HG02678 (cell line): ENCODE results near the gene DLGAP1.
"Not testable (repeated sequence)": the region's sequence is repeated elsewhere in the genome, so short reads cannot be mapped to it uniquely, and the experiment has no call there.

Experiments
- ATAC-seq: cut with Tn5 transposase; IDR thresholded peaks from one replicate; pipeline ENCODE4 v1.9.1; 2021; ENCODE audit warnings: mild to moderate bottlenecking, moderate library complexity; ENCODE audit not compliant: unreplicated experiment

Gene DLGAP1

DNA sequence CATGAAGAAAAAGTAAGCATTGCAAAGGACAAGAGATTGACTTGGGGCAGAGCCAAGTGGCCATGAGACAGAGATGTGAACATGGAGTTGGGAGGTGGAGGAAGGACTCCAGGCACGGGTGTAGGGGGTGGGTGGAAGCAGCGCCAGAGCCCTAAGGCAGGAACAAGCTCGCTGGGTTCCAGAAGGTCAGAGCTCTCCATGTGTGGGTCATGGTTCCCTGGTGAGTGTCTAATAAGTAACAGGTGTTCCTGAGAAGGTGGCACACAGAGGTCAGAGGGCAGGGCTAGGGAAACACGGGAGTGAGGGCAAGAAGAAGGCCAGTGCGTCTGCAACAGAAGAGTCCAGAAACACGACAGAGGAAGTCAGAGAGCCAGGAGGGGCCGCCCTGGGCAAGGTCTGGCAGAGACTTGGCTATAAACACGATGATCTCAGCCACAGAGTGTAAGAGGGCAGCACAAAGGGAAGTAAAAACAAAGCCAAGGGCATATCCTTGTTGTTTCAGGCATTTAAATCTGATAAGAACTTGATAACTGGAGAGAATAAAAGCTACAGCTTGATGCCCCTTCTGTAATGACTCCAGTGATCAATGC, 744.3 kb downstream of the DLGAP1 start:
- ATAC-seq, result no peak

DNA sequence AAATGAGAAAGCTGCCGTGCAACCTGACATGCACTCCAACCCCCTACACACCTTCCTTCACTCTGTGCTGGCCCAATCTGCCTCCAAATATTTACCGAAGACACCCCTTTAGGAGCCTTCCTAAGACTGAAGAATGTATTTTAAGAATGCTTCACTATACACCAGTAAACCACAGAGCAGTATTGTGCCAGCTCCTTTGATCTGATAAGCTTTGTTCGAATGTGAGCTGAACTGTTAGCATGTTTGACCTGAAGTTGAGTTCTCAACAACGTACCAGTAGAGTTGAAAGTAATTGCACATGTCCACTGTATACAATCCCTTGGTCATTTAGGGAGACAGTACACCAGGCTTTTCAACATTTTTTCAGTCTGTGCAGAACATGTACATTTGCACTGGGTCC, 745.9 kb downstream of the DLGAP1 start:
- no peak for ATAC-seq

DNA sequence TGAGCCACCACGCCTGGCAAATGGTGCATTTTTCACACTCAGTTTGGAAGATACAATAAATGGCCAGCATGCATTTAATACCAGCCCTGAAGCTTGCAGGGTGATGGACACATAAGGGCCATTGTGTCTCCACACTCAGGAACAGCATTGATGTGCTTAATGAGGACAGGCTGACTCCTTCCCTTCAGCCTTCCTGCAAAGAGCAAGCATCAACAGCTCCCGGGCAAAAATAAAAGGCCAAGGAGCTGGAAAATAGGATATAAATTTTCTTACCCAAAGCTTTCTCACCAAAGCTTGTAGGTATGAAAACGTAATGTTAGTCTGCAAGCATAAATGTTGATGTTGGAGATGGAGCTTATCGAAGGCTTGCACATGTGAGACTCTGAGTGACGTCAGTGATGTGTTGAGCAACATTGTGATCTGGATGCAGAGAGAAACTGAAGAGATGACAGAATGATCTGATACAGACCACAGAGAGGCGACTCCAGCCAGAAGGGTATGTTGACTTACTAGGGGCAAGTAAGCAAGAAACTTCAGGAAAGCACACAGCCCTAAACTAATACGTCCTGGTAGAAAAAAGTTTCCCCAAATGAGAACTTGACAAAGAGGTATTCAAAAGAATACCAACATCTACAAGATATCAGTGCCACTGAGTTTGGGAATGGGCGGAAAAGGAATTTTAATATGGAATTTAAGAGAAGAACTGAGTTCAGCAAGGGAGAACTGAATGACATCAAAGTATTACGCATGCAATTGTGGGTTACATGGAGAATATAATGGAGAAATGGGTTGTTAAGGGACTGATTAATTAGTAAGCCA, 748.6 kb downstream of the DLGAP1 start:
- no peak for ATAC-seq

DNA sequence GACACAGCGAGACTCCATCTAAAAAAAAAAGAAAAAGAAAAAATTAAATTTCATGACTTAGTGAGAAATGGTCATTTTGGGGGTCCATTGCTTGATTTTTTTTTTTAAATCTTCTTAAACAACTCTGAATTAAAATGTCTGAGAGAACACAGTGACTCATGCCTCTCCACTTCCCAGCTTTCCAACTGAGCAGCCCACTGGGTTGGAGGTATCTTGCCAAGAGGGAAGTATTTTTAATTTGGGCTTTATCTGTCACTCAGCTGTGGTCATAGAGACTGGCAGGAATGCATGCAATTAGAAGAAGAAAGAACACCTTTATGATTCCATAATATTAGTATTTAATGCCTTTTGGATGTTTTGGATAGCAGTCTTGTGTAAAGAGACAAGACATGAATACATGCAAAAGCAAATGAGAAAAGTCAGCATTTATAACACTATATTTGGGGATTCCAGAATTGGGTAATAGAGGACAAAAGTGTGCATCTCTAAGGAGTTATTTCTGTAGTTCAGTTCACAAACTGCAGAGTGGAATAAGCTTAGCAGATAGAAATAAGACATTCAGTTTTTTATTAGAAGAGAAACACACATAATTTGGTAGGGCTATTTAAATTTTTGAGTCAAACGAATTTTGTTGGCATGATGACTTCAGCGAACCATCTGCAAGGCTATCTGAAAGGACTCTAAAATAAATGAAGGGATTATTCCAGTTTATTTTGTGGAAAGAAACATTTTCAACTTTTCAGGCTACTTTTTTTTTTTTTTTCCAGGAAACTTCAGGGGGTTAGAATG, 750.4 kb downstream of the DLGAP1 start:
- ATAC-seq, result no peak

DNA sequence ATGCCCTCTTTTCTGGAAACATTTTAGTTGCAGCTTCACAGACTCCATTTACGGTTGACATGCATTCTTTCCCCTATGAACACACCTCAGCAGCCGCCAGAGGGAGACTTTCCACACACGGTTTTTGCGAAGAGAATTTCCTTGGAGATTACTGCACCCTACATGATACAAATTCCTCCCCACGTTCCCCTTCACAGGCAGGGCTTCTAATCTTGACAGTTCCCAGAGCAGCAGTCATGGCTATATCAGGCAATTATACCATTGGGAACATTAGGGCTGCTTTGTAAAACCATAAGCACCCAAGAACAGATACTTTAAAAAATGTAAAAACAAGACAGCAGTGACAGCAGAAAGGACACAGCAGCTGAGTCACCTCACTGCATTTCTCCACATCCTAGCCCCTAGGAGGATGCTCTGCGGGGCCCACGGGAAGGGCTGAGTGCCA, 751.4 kb downstream of the DLGAP1 start:
- ATAC-seq, result no peak

DNA sequence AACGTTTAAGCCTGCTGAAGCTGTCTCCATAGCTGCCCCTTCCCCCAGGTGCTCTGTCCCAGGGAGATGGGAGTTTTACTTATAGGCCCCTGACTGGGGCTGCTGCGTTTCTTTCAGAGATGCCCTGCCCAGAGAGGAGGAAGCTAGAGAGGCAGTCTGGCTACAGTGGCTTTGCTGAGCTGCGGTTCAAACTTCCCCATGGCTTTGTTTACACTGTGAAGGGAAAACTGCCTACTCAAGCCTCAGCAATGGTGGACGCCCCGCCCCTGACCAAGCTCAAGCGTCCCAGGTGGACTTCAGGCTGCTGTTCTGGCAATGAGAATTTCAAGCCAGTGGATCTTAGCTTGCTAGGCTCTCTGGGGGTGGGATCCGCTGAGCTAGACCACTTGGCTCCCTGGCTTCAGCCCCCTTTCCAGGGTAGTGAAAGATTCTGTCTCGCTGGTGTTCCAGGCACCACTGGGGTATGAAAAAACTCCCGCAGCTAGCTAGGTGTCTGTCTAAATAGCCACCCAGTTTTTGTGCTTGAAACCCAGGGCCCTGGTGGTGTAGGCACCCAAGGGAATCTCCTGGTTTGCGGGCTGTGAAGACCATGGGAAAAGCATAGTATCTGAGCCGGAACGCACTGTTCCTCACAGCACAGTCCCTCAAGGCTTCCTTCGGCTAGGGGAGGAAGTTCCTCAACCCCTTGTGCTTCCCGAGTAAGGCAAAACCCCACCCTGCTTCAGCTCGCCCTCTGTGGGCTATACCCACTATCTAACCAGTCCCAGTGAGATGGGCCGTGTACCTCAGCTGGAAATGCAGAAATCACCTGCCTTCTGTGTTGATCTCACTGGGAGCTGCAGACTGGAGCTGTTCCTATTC, 755.2 kb downstream of the DLGAP1 start:
- not testable (repeated sequence) for ATAC-seq

DNA sequence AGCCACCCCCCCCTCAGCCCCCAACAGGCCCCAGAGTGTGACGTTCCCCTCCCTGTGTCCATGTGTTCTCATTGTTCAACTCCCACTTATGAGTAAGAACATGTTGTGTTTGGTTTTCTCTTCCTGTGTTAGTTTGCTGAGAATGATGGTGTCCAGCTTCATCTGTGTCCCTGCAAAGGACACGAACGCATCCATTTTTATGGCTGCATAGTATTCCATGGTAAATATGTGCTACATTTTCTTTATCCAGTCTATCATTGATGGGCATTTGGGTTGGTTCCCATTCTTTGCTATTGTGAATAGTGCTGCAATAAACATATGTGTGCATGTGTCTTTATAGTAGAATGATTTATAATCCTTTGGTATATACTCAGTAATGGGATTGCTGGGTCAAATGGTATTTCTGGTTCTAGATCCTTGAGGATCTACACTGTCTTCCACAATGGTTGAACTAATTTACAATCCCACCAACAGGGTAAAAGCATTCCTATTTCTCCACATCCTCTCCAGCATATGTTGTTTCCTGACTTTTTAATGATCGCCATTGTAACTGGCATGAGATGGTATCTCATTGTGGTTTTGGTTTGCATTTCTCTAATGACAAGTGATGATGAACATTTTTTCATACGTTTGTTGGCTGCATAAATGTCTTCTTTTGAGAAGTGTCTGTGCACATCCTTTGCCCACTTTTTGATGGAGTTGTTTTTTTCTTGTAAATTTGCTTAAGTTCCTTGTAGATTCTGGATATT, 760.9 kb downstream of the DLGAP1 start:
- ATAC-seq, result not testable (repeated sequence)

DNA sequence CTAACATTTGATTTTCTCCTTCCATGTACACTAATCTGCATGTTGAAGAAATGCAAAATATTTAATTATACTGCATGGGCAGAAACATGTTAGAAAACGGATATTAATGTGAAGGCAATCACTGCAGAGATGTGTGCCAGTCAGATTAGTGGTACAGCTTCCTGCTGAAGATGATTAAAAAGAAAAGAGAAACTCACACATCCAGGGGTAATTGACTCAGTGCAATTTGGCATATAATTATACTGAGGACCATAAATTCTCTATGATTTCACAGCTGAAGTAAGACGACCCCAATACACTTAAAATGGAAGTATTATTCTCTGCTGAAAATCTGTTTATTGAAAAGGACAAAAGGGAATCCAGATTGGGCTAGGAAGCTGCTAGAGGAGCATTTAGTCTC, 761.7 kb downstream of the DLGAP1 start:
- ATAC-seq, result no peak

DNA sequence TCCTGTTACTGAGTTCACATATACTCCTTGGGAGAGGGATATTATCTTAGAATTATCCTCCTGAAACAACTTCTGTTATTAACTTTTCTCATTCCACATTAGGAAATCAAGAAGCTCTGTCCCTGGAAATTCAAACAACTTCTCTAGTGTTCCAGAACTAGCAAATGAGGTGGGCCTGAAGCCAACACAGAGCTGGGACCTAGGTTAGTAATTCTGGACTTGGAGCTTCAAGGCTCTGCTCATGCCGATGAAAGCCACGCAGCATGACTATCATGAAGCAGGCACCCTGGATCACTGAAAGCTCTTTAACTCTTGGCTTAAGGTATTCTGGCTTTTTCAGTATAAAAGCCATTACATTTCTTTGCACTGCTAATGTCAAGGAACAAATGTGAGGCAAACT, 762.4 kb downstream of the DLGAP1 start:
- ATAC-seq, result no peak

DNA sequence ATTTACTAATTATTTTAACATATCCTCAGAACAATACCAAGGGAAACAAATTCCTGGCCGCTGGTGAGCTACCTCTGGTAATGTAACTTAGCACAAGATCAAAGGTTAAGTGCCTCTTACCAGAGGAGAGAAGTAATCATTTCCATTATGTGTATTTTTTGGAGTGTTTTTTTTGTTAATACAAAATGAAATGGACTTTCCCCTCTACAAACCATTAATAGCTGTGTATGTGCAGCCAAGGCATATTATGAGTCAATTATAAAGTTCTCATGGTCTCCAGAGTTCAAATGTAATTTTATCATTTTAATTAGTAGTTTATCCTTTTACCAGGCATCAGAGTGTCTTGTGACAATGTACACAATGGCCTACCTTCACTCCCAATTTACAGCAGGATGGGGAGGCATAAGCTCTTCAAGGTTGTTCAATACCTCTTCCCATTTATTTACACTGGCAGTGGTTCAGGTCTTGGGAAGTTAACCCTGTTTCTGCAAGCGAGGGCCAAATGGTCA, 762.9 kb downstream of the DLGAP1 start:
- no peak for ATAC-seq

DNA sequence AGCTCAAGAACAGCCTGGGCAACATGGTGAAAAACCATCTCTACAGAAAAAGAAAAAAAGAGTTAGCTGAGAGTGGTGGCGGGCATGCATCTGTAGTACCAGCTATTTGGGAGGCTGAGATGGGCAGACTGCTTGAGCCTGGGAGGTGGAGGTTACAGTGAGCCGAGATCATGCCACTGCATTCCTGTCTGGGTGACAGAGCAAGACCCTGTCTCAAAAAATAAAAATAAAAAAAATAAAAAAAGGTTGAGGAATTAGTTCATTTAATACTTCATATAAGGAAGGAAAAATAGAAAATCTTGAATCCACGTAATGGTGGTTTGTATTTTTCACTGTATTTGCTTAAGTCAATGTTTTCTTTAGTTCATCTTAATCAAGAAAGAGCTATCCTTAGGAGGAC, 763.4 kb downstream of the DLGAP1 start:
- no peak for ATAC-seq

DNA sequence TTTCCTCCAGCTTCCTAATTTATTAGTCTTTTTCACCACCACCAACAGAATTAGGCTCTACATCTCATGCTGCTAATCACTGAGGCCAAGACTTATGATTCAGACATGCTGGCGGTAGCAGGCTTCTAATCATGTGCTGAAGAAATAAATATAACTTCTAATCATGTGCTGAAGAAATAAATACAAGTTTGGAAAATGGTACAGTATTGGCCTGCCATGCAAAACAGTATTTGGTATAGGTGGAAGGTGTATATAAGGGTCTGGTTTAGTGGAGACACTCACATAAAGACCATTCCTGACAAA, 764.4 kb downstream of the DLGAP1 start:
- no peak for ATAC-seq

DNA sequence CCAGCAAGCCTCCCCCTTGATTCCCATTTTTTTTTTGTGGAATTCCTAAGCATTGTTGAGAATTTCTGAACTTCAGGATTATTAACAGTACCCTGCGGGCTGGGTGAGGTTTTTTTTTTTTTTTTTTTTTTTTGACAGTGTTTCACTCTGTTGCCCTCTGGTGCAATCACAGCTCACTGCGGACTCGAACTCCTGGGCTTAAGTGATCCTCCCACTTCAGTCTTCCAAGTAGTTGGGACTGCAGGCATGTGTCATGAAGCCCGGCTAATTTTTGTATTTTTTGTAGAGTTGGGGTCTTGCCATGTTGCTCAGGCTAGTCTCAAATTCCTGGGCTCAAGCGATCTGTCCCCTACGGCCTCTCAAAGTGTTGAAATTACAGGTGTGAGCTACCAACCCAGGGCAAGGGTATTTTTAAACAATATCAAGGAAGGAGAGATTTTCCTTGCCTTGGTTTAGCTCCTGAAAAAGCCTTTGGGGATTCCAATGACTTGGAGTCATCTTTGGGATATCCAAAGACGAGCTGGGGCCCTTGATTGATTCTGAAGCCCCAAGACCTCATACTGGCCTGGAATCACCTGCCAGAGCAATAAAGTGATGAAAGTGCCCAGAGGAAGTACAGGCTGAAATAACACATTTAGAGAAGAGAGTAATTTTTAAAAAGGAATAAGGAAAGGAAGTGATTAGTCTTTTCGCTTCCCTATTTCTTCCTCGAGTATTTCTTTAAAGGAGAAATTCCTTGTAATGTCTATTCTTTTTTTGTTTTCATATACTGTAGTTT, 764.9 kb downstream of the DLGAP1 start:
- ATAC-seq, result no peak

DNA sequence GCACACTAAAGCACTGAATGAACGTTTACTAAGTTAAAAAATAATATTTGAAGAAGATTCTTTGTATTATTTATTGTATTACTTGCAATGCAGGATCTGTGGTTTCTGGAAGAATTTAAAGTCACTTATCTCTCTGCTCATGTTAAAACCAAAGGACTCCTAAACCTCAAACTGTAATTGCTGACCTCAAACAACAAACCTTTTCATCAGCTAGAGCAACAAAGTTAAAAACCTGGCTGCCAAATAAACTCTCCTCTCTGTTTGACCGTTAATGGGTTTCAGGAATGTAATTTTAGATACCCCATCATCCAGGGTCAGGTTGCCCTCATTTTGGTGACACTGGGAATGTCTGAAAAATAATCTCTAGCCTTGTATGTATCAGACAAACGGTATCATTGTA, 766.0 kb downstream of the DLGAP1 start:
- ATAC-seq, result no peak

DNA sequence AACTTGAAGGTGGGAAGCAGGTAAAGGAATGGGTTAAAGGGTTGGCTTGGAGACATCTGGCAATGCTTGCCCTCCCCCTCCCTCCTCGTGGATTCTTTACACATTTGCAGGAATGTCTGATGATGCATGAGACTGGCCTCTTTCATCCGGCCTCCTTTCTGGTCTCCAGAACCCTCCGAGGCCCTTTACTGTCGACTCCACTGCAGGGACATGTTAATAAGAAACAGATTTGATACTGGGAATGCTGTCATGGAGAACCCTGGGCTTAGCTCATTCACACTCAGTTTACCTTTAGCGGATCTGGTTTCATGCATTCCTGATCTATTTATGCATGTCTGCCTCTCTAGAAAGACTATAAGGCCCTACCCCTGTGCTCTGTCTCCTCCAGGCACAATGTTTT, 766.4 kb downstream of the DLGAP1 start:
- ATAC-seq, result no peak

DNA sequence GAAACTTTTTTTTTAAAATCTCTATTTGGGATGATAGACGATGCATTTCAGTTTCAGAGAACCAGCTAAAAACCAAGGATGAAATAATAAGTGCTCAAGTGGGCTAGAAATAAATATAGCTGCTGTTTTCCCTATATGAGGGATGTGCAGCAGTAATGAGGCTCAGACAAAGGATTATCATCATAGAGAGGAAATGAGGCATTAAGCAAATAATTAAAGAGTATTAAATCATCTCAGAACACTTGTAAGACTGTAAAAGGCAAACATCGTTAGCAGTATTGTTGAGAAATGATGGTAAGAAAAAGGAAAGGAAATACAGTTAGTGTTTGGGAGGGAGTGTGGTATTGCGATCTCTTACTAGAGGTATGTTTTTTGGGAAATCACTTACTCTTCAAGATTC, 771.6 kb downstream of the DLGAP1 start:
- no peak for ATAC-seq

DNA sequence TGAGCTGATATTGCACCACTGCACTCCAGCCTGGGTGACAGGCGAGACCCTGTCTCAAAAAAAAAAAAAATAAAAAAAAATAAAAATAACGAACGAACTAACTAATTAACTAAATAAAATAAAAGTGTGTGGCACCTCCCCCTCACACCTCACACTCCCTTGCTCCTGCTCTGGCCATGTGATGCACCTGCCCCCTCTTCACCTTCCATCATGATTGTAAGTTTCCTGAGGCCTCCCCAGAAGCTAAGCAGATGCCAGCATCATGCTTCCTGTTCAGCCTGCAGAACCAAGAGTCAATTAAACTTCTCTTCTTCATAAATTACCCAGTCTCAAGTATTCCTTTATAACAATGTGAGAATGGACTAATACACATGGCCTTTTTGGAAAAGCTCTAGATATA, 773.0 kb downstream of the DLGAP1 start:
- ATAC-seq, result no peak

DNA sequence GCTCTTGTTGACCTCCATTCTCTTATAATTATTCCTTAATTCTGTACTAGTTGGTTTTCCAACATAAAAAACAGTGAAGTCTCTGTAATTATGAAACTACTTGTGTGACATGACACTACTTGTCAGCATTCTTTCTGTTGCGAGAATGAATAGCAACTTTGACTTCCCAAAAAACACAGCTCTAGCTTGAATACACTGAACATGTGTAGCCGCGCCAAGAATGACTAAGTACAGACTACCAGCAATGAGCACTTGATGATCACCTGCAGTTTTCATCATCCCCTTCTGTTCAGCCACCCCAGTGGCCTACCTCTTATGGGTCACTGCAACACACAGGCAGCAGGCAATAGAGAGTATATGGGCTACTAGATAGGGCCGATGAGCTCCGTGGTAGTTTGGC, 775.9 kb downstream of the DLGAP1 start:
- no peak for ATAC-seq

DNA sequence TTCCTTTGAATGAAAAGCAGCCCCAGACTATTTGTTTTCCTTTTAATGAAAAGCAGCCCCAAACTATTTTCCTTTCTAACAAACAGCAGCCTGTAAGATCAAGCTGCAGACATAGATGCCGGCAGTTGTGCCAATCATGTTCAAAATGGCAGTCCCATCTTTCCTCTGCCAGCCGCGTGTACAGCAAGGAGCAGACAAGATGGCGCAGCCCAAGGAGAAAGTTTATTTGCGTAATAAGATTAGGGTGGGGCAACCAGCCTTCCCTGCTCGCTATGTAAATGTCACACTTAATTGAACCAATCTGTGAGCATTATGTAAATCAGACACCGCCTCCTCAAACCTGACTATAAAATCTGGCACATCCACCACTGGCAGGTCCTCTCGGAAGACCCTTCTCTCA, 779.1 kb downstream of the DLGAP1 start:
- no peak for ATAC-seq
